PFSK-1 (cell line): Measurements from ENCODE around the gene SLC7A7.

Source experiments
- FOXP2 ChIP-seq: optimal IDR thresholded peaks from 2 replicates; pipeline ENCODE3; 2011; ENCODE audit warnings: borderline replicate concordance, control low read depth, inconsistent platforms; ENCODE audit not compliant: insufficient read depth; ENCODE audit errors: extremely low read length, extremely low read depth
- POLR2AphosphoS5 ChIP-seq: IDR thresholded peaks from 2 replicates; pipeline ENCODE4 v1.6.1; 2012; ENCODE audit warnings: low read depth, mild to moderate bottlenecking, control low read depth, low read length, moderate library complexity
- REST ChIP-seq, 2 experiments: IDR thresholded peaks; 2 replicates each; pipeline versions ENCODE4 v1.6.1 to v1.8.0; 2011 to 2012; ENCODE audit warnings: low read depth in 2 of 2, low read length in 2 of 2, control low read depth in 1 of 2, inconsistent platforms in 1 of 2, mild to moderate bottlenecking in 1 of 2, moderate library complexity in 1 of 2; ENCODE audit not compliant: insufficient read depth in 1 of 2
- SIN3A ChIP-seq: IDR thresholded peaks from 2 replicates; pipeline ENCODE4 v1.6.1; 2012; ENCODE audit warnings: mild to moderate bottlenecking, low read length, moderate library complexity, borderline replicate concordance; ENCODE audit not compliant: insufficient read depth
- TAF1 ChIP-seq: IDR thresholded peaks from 2 replicates; pipeline ENCODE4 v1.6.1; 2012; ENCODE audit warnings: low read length, control low read depth, borderline replicate concordance; ENCODE audit not compliant: insufficient read depth

Gene SLC7A7

GRCh38 chr14:22800346-22800745 lies 14.9 kb downstream of the SLC7A7 start:
- TF ChIP-seq POLR2AphosphoS5 (no peak), TAF1 (no peak), FOXP2 (no peak), SIN3A (no peak), REST (IDR thresholded peaks at IDR 0.05; ENCODE audit: insufficient read depth in 1 of 2, low read depth in 2 of 2, low read length in 2 of 2) (no peak)

DNA sequence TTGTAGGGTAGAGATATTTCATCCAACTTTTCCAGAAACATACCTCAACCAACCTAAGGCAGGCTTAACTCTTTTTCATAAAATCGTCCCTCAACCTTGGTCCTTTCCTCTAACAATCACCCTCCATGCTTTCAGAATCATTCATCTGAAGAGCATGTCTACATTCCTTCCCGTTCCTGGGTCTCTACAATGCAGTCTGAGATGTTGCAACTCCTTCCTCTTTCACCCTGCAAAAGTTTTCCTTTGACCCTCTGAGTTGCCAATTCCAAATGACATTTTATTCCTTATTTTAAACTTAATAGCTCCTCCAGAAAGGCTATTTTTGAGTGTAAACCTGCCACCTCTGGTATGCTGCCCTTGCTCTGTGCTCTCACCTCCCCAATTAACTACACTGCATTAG lies 16.7 kb downstream of the SLC7A7 start:
- no peak for TF ChIP-seq SIN3A
- TF ChIP-seq FOXP2, result no peak
- TF ChIP-seq REST (IDR thresholded peaks at IDR 0.05; ENCODE audit: insufficient read depth in 1 of 2, low read depth in 2 of 2, low read length in 2 of 2), result no peak
- TF ChIP-seq POLR2AphosphoS5, result no peak
- TF ChIP-seq TAF1, result no peak

GRCh38 chr14:22797017-22797917 lies 18.0 kb downstream of the SLC7A7 start:
- TF ChIP-seq TAF1, result no peak
- no peak for TF ChIP-seq REST (IDR thresholded peaks at IDR 0.05; ENCODE audit: insufficient read depth in 1 of 2, low read depth in 2 of 2, low read length in 2 of 2)

- TF ChIP-seq REST (IDR thresholded peaks at IDR 0.05; ENCODE audit: insufficient read depth in 1 of 2, low read depth in 2 of 2, low read length in 2 of 2), result no peak
- no peak for TF ChIP-seq POLR2AphosphoS5
- no peak for TF ChIP-seq SIN3A
- TF ChIP-seq TAF1, result no peak
- no peak for TF ChIP-seq FOXP2
These were observed 19.0 kb downstream of the SLC7A7 start for GRCh38 chr14:22796087-22796707.
